ENCODE measurements around the gene ZNF334. TPM values are rescaled to one million over a fixed set of nuclear protein-coding genes. Genes with fewer than 3 reads are reported as not detected.

ZNF334 gene
- total RNA-seq, 4 donors from 2014 or later, result 12.2 to 15.7 (median 14.2) TPM

DNA sequence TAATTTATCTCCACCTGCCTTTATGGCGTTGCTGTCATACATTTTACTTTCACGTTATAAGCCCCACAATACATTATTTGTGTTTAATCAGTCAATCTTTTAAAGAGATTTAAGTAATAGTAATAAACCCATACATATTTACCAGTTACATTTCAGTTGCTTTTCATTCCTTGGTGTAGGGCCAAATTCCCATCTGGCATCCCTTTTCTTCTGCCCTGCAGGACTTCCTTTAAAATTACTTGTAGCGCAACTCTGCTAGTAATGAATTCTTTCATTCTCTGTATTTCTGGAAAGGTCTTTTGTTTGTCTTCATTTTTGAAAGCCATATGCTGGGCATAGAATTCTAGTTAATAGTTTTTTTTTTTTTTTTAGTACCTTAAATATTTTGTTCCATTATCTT is 24.9 kb downstream of the ZNF334 start:
- intact Hi-C loops (cut with DNase I), result no loop called here
- WGBS, 2 donors, result 93% methylated on average over 3 of the region's 3 CpGs
- DNase-seq, result no peak
- no peak overlapping the region for H3K4me3 ChIP-seq (replicated peaks in 1 of 3)
- TF ChIP-seq CTCF (IDR thresholded peaks at IDR 0.05), result no peak
- no peak for TF ChIP-seq POLR2A (IDR thresholded peaks at IDR 0.05)
- no peak overlapping the region for H3K27ac ChIP-seq
- no peaks in the 10 kb centered on the region for H3K9me3 ChIP-seq
- H3K4me1 ChIP-seq, result no peaks in the 10 kb centered on the region
- no peaks in the 10 kb centered on the region for H3K36me3 ChIP-seq
- H3K27me3 ChIP-seq, result no peaks in the 10 kb centered on the region

GRCh38 chr20:46487628-46488027 is 25.7 kb downstream of the ZNF334 start:
- no peaks in the 10 kb centered on the region for H3K36me3 ChIP-seq
- no peaks in the 10 kb centered on the region for H3K9me3 ChIP-seq
- no peak overlapping the region for H3K27ac ChIP-seq
- DNase-seq, result no peak
- H3K4me3 ChIP-seq (replicated peaks in 1 of 3), result no peak overlapping the region
- TF ChIP-seq CTCF (IDR thresholded peaks at IDR 0.05), result no peak
- no peak for TF ChIP-seq POLR2A (IDR thresholded peaks at IDR 0.05)
- whole genome bisulfite sequencing, 2 donors, result 72 to 79% methylated on average over 2 of the region's 2 CpGs
- intact Hi-C loops (cut with DNase I), result no loop called here
- H3K4me1 ChIP-seq, result no peaks in the 10 kb centered on the region
- no peaks in the 10 kb centered on the region for H3K27me3 ChIP-seq

GRCh38 chr20:46485431-46485830 is 27.9 kb downstream of the ZNF334 start:
- intact Hi-C loops (cut with DNase I), result no loop called here

DNA sequence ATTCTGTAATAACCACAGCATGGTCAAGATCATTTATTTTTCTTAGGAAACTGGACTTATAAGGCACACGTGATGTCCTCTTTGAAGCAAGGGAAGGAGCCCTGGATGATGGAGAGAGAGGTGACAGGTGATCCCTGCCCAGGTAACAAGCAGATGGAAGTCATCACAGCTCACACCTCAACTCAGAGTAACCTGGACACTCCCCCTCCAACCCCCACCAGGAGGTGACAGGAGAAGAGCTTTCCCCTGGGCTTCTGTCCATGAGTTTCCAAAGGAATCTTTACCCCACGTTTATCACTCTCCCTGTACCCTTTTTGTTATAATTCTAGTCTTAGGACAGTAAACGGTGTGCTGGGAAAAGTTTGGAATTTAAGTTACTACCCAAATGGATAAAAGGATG is 28.4 kb downstream of the ZNF334 start:
- H3K27ac ChIP-seq, result no peak overlapping the region
- intact Hi-C loops (cut with DNase I), result no loop called here
- 63 to 66% methylated on average over 3 of the region's 3 CpGs for WGBS, 2 donors

More at GRCh38 chr20:46485431-46485830, 27.9 kb downstream of the ZNF334 start:
- no peaks in the 10 kb centered on the region for H3K4me1 ChIP-seq
- 35 to 36% methylated on average over 4 of the region's 4 CpGs for WGBS, 2 donors
- H3K27me3 ChIP-seq, result no peaks in the 10 kb centered on the region
- DNase-seq, result no peak
- H3K9me3 ChIP-seq, result no peaks in the 10 kb centered on the region
- no peak overlapping the region for H3K4me3 ChIP-seq (replicated peaks in 1 of 3)
- H3K36me3 ChIP-seq, result no peaks in the 10 kb centered on the region
- TF ChIP-seq POLR2A (IDR thresholded peaks at IDR 0.05), result no peak
- TF ChIP-seq CTCF (IDR thresholded peaks at IDR 0.05), result no peak
- no peak overlapping the region for H3K27ac ChIP-seq

DNA sequence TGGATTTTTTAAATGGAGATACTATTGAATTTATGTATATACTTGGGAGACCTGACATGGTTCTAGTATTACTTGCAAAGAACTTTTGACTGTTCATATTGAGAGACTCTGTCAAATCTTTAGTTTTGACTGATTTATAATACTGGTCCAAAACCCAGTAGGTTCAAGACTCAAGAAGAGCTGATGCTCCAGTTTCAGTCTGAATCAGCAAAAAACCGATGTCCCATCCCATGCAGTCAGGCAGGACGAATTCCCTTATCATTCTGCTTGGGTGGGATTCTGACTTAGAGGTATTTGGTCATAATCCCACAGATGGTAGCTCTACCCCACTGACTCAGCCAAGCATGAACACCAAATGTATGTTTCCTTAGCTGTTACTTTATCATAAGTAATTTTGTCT is 29.5 kb downstream of the ZNF334 start:
- Histone ChIP-seq H3K27me3 (no peaks in the 10 kb centered on the region), H3K4me3 (replicated peaks in 1 of 3) (no peak overlapping the region), H3K36me3 (no peaks in the 10 kb centered on the region), H3K4me1 (no peaks in the 10 kb centered on the region), H3K27ac (no peak overlapping the region), H3K9me3 (no peaks in the 10 kb centered on the region)
- no peak for DNase-seq
- 85 to 89% methylated on average over 2 of the region's 2 CpGs for WGBS, 2 donors
- no peak for TF ChIP-seq POLR2A (IDR thresholded peaks at IDR 0.05)
- intact Hi-C loops (cut with DNase I), result no loop called here

More for the DNA sequence above, 28.4 kb downstream of the ZNF334 start:
- Histone ChIP-seq H3K9me3 (no peaks in the 10 kb centered on the region), H3K27me3 (no peaks in the 10 kb centered on the region), H3K4me1 (no peaks in the 10 kb centered on the region), H3K36me3 (no peaks in the 10 kb centered on the region), H3K4me3 (replicated peaks in 1 of 3) (no peak overlapping the region)
- TF ChIP-seq POLR2A (IDR thresholded peaks at IDR 0.05) (no peak), CTCF (IDR thresholded peaks at IDR 0.05) (no peak)
- DNase-seq, result no peak

DNA sequence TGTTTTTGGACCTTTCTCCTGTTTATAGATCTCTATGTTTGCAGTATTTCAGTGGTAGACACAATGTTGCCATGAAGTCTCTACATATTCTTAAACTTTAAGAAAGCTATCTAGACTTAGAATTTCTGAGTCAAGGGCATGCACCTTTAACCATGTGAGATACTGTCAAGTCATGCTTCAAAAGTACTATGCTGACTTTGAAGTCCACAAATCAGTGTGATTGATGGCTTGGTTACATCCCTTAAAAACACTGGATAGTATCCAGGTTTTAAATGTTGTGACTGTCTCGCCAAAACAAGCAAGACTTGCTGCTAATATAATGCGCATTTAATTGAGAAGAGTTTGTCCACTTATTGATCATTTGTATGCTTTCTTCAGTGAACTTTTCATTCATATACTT is 30.5 kb downstream of the ZNF334 start:
- Histone ChIP-seq H3K27me3 (no peaks in the 10 kb centered on the region), H3K36me3 (no peaks in the 10 kb centered on the region), H3K4me1 (no peaks in the 10 kb centered on the region), H3K27ac (no peak overlapping the region), H3K4me3 (replicated peaks in 1 of 3) (no peak overlapping the region), H3K9me3 (no peaks in the 10 kb centered on the region)
- WGBS, 2 donors, result 51 to 90% methylated on average over 2 of the region's 2 CpGs
- TF ChIP-seq CTCF (IDR thresholded peaks at IDR 0.05), result no peak
- TF ChIP-seq POLR2A (IDR thresholded peaks at IDR 0.05), result no peak
- no peak for DNase-seq
- intact Hi-C loops (cut with DNase I), result no loop called here
